Measurements from ENCODE around the gene AGTPBP1.

AGTPBP1 gene

GRCh38 chr9:85630676-85631075 lies 111.1 kb downstream of the AGTPBP1 start:
- Histone ChIP-seq H2AFZ (ENCODE audit: low read length) (no peak overlapping the region), H3K36me3 (ENCODE audit: insufficient read depth, low read length) (no peaks in the 10 kb centered on the region; the same call in 1 of the 2 replicates), H3K9me3 (ENCODE audit: insufficient read depth, low read depth, low read length) (no peaks in the 10 kb centered on the region), H4K20me1 (ENCODE audit: insufficient read depth, low read length, poor library complexity, severe bottlenecking) (no peaks in the 10 kb centered on the region), H3K4me1 (ENCODE audit: insufficient read depth, low read length, poor library complexity, severe bottlenecking) (peaks cover 3% of the 10 kb centered on the region), H3K4me2 (ENCODE audit: low read depth, low read length, poor library complexity, severe bottlenecking) (no peak overlapping the region), H3K9me2 (replicated peaks; ENCODE audit: low read depth, low read length) (no peaks in the 10 kb centered on the region), H3K79me2 (ENCODE audit: insufficient read depth, low read length) (no peaks in the 10 kb centered on the region), H3K27me3 (ENCODE audit: insufficient read depth, low read length, poor library complexity, severe bottlenecking) (no peaks in the 10 kb centered on the region), H3F3A (ENCODE audit: low read depth) (no peaks in the 10 kb centered on the region), H3K4me3 (ENCODE audit: low read length, poor library complexity, severe bottlenecking) (no peak overlapping the region), H3K9ac (ENCODE audit: low read depth, low read length, poor library complexity, severe bottlenecking) (no peak overlapping the region)
- TF ChIP-seq, protein P1, sequence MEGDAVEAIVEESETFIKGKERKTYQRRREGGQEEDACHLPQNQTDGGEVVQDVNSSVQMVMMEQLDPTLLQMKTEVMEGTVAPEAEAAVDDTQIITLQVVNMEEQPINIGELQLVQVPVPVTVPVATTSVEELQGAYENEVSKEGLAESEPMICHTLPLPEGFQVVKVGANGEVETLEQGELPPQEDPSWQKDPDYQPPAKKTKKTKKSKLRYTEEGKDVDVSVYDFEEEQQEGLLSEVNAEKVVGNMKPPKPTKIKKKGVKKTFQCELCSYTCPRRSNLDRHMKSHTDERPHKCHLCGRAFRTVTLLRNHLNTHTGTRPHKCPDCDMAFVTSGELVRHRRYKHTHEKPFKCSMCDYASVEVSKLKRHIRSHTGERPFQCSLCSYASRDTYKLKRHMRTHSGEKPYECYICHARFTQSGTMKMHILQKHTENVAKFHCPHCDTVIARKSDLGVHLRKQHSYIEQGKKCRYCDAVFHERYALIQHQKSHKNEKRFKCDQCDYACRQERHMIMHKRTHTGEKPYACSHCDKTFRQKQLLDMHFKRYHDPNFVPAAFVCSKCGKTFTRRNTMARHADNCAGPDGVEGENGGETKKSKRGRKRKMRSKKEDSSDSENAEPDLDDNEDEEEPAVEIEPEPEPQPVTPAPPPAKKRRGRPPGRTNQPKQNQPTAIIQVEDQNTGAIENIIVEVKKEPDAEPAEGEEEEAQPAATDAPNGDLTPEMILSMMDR (conservative IDR thresholded peaks at IDR 0.05; ENCODE audit: low read length), result no peak
- TF ChIP-seq EZH2phosphoT487 (IDR thresholded peaks at IDR 0.05; ENCODE audit: borderline replicate concordance), result no peak

- H3K4me3 ChIP-seq (ENCODE audit: low read length, poor library complexity, severe bottlenecking), result no peak overlapping the region
- H3F3A ChIP-seq (ENCODE audit: low read depth), result no peaks in the 10 kb centered on the region
- no peaks in the 10 kb centered on the region for H3K79me2 ChIP-seq (ENCODE audit: insufficient read depth, low read length)
- H3K4me1 ChIP-seq (ENCODE audit: insufficient read depth, low read length, poor library complexity, severe bottlenecking), result no peaks in the 10 kb centered on the region
- no peaks in the 10 kb centered on the region for H3K27me3 ChIP-seq (ENCODE audit: insufficient read depth, low read length, poor library complexity, severe bottlenecking)
- no peak overlapping the region for H2AFZ ChIP-seq (ENCODE audit: low read length)
- no peaks in the 10 kb centered on the region for H4K20me1 ChIP-seq (ENCODE audit: insufficient read depth, low read length, poor library complexity, severe bottlenecking)
- no peak overlapping the region for H3K9ac ChIP-seq (ENCODE audit: low read depth, low read length, poor library complexity, severe bottlenecking)
- H3K9me2 ChIP-seq (replicated peaks; ENCODE audit: low read depth, low read length), result no peaks in the 10 kb centered on the region
- no peaks in the 10 kb centered on the region for H3K36me3 ChIP-seq (ENCODE audit: insufficient read depth, low read length)
- no peak for TF ChIP-seq EZH2phosphoT487 (IDR thresholded peaks at IDR 0.05; ENCODE audit: borderline replicate concordance)
- TF ChIP-seq, protein P1 (conservative IDR thresholded peaks at IDR 0.05; ENCODE audit: low read length), result no peak
- no peak overlapping the region for H3K4me2 ChIP-seq (ENCODE audit: low read depth, low read length, poor library complexity, severe bottlenecking)
- H3K9me3 ChIP-seq (ENCODE audit: insufficient read depth, low read depth, low read length), result no peaks in the 10 kb centered on the region
These were observed 124.5 kb downstream of the AGTPBP1 start for GRCh38 chr9:85617141-85617670.

DNA sequence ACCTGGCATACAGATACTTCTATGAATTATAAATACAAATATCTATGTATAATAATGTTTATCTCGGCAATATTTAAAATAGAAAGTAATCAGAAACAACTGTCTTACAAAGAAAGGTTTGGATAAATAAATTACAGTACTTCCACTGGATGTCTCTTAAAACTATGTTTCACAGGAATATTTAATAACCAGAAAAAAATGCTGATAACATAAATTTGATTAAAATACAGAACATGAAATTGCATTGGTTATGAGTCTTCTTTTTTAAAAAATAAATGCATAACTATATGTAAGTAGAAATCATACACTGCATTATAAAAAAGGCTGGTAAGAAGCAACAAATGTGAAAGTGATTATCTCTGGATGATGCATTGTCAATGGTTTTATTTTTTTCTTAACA lies 126.0 kb downstream of the AGTPBP1 start:
- no peaks in the 10 kb centered on the region for H4K20me1 ChIP-seq (ENCODE audit: insufficient read depth, low read length, poor library complexity, severe bottlenecking)
- no peaks in the 10 kb centered on the region for H3K9me2 ChIP-seq (replicated peaks; ENCODE audit: low read depth, low read length)
- no peak overlapping the region for H2AFZ ChIP-seq (ENCODE audit: low read length)
- H3K4me2 ChIP-seq (ENCODE audit: low read depth, low read length, poor library complexity, severe bottlenecking), result no peak overlapping the region
- no peaks in the 10 kb centered on the region for H3K27me3 ChIP-seq (ENCODE audit: insufficient read depth, low read length, poor library complexity, severe bottlenecking)
- no peaks in the 10 kb centered on the region for H3K36me3 ChIP-seq (ENCODE audit: insufficient read depth, low read length)
- no peaks in the 10 kb centered on the region for H3K4me1 ChIP-seq (ENCODE audit: insufficient read depth, low read length, poor library complexity, severe bottlenecking)
- no peaks in the 10 kb centered on the region for H3F3A ChIP-seq (ENCODE audit: low read depth)
- no peak overlapping the region for H3K9ac ChIP-seq (ENCODE audit: low read depth, low read length, poor library complexity, severe bottlenecking)
- TF ChIP-seq, protein P1 (conservative IDR thresholded peaks at IDR 0.05; ENCODE audit: low read length), result no peak
- TF ChIP-seq EZH2phosphoT487 (IDR thresholded peaks at IDR 0.05; ENCODE audit: borderline replicate concordance), result no peak
- H3K9me3 ChIP-seq (ENCODE audit: insufficient read depth, low read depth, low read length), result no peaks in the 10 kb centered on the region
- H3K4me3 ChIP-seq (ENCODE audit: low read length, poor library complexity, severe bottlenecking), result no peak overlapping the region
- no peaks in the 10 kb centered on the region for H3K79me2 ChIP-seq (ENCODE audit: insufficient read depth, low read length)

Data from Loucy (cell line).